T-helper 9 cell (primary cell): ENCODE measurements around the gene LOXHD1.

ENCODE experiments used
- DNase-seq: peaks from one replicate; pipeline ENCODE4 v3.0.0-alpha.2; 2020

Gene LOXHD1

GRCh38 chr18:46574000-46574742, 82.8 kb downstream of the LOXHD1 start:
- DNase-seq: no peak

GRCh38 chr18:46573156-46573555, 83.9 kb downstream of the LOXHD1 start:
- no peak for DNase-seq

GRCh38 chr18:46571756-46572155, 85.3 kb downstream of the LOXHD1 start:
- DNase-seq: no peak

- no peak for DNase-seq
Observed at GRCh38 chr18:46570666-46571065, 86.4 kb downstream of the LOXHD1 start.

- no peak for DNase-seq
Observed at GRCh38 chr18:46570134-46570533, 86.9 kb downstream of the LOXHD1 start.

- no peak for DNase-seq
Observed at GRCh38 chr18:46569211-46569610, 87.8 kb downstream of the LOXHD1 start.

- no peak for DNase-seq
Observed at GRCh38 chr18:46567196-46567595, 89.8 kb downstream of the LOXHD1 start.

GRCh38 chr18:46566111-46566510, 90.9 kb downstream of the LOXHD1 start:
- no peak for DNase-seq

- no peak for DNase-seq
Observed at GRCh38 chr18:46565256-46565655, 91.8 kb downstream of the LOXHD1 start.

GRCh38 chr18:46563317-46563716, 93.7 kb downstream of the LOXHD1 start:
- no peak for DNase-seq

- no peak for DNase-seq
Observed at GRCh38 chr18:46562674-46563192, 94.3 kb downstream of the LOXHD1 start.

GRCh38 chr18:46560671-46561045, 96.4 kb downstream of the LOXHD1 start:
- DNase-seq: no peak

GRCh38 chr18:46559946-46560670, 96.9 kb downstream of the LOXHD1 start:
- DNase-seq: no peak

- DNase-seq: no peak
Observed at GRCh38 chr18:46559296-46559695, 97.7 kb downstream of the LOXHD1 start.

- DNase-seq: no peak
Observed at GRCh38 chr18:46556590-46557206, 100.3 kb downstream of the LOXHD1 start.

- no peak for DNase-seq
Observed at GRCh38 chr18:46555724-46556123, 101.3 kb downstream of the LOXHD1 start.

- no peak for DNase-seq
Observed at GRCh38 chr18:46555213-46555612, 101.8 kb downstream of the LOXHD1 start.

GRCh38 chr18:46554406-46555080, 102.5 kb downstream of the LOXHD1 start:
- no peak for DNase-seq

- no peak for DNase-seq
Observed at GRCh38 chr18:46550609-46551008, 106.4 kb downstream of the LOXHD1 start.

- DNase-seq: no peak
Observed at GRCh38 chr18:46547520-46547919, 109.5 kb downstream of the LOXHD1 start.

- no peak for DNase-seq
Observed at GRCh38 chr18:46546111-46546640, 110.8 kb downstream of the LOXHD1 start.

- DNase-seq: no peak
Observed at GRCh38 chr18:46542545-46542944, 114.5 kb downstream of the LOXHD1 start.
